ENCODE data around the gene HNRNPU. TPM values are rescaled to one million over a fixed set of nuclear protein-coding genes. Genes with fewer than 3 reads are reported as not detected.

HNRNPU gene
- total and polyA plus RNA-seq, 2 experiments from 2014 or later, result 422 to 687 TPM

DNA sequence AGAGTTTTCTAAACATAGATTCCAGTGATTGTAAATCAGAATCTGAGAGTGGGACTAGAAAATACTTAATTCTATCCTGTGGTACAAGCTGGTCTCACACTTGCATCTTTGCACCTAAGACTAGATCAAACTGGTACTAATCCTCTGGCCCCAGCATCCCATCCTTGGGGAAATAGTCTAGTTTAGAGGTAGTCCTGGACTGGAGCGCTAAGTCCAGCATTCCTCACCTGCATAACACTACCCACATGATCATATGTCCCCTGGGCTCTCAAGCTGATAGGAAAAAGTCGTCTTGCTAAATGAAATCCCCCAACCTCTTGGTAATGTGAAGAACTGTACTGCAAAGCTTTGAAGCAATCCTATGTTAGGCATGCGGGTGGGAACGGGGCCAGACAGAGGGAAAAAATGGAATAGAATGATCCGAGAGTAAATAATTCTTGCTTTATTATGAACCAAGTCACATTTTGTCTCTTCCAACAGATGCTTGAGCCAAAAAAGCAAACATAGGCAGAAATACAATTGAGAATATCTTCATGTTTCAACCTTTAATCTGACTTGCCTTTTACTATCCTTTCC, 24.0 kb downstream of the HNRNPU start:
- Mint-ChIP-seq H3K36me3 (ENCODE audit: low read depth) (peaks cover 62% of the 10 kb centered on the region), H3K27ac (0 out of 2 replicates have a peak overlapping the region, but pooled peaks have one; percentile 51), H3K9me3 (no peaks in the 10 kb centered on the region), H3K27me3 (ENCODE audit: insufficient read depth, low read depth, poor library complexity) (peaks cover 14% of the 10 kb centered on the region), H3K4me3 (no peak overlapping the region; the same call in 2 of the 3 replicates), H3K4me1 (peaks cover 28% of the 10 kb centered on the region)
- Histone ChIP-seq H3K79me2 (replicated peaks; ENCODE audit: insufficient read depth) (peaks cover 52% of the 10 kb centered on the region), H2AFZ (no peak overlapping the region), H3K36me3 (ENCODE audit: insufficient read depth) (peaks cover 32% of the 10 kb centered on the region), H3K4me3 (no peak overlapping the region), H3K9me2 (ENCODE audit: insufficient read depth) (no peaks in the 10 kb centered on the region), H3K4me2 (no peak overlapping the region), H3K27me3 (ENCODE audit: insufficient read depth) (no peaks in the 10 kb centered on the region), H3F3A (replicated peaks; ENCODE audit: low read depth) (peaks cover 44% of the 10 kb centered on the region), H3K4me1 (ENCODE audit: insufficient read depth) (peaks cover 18% of the 10 kb centered on the region), H4K20me1 (replicated peaks; ENCODE audit: insufficient read depth) (peaks cover 18% of the 10 kb centered on the region), H3K27ac (ENCODE audit: low read depth) (peak overlapping the region; percentile 65)
- ATAC-seq (no peak), DNase-seq (ENCODE audit: low spot score) (no peak)
- TF ChIP-seq, protein P1, sequence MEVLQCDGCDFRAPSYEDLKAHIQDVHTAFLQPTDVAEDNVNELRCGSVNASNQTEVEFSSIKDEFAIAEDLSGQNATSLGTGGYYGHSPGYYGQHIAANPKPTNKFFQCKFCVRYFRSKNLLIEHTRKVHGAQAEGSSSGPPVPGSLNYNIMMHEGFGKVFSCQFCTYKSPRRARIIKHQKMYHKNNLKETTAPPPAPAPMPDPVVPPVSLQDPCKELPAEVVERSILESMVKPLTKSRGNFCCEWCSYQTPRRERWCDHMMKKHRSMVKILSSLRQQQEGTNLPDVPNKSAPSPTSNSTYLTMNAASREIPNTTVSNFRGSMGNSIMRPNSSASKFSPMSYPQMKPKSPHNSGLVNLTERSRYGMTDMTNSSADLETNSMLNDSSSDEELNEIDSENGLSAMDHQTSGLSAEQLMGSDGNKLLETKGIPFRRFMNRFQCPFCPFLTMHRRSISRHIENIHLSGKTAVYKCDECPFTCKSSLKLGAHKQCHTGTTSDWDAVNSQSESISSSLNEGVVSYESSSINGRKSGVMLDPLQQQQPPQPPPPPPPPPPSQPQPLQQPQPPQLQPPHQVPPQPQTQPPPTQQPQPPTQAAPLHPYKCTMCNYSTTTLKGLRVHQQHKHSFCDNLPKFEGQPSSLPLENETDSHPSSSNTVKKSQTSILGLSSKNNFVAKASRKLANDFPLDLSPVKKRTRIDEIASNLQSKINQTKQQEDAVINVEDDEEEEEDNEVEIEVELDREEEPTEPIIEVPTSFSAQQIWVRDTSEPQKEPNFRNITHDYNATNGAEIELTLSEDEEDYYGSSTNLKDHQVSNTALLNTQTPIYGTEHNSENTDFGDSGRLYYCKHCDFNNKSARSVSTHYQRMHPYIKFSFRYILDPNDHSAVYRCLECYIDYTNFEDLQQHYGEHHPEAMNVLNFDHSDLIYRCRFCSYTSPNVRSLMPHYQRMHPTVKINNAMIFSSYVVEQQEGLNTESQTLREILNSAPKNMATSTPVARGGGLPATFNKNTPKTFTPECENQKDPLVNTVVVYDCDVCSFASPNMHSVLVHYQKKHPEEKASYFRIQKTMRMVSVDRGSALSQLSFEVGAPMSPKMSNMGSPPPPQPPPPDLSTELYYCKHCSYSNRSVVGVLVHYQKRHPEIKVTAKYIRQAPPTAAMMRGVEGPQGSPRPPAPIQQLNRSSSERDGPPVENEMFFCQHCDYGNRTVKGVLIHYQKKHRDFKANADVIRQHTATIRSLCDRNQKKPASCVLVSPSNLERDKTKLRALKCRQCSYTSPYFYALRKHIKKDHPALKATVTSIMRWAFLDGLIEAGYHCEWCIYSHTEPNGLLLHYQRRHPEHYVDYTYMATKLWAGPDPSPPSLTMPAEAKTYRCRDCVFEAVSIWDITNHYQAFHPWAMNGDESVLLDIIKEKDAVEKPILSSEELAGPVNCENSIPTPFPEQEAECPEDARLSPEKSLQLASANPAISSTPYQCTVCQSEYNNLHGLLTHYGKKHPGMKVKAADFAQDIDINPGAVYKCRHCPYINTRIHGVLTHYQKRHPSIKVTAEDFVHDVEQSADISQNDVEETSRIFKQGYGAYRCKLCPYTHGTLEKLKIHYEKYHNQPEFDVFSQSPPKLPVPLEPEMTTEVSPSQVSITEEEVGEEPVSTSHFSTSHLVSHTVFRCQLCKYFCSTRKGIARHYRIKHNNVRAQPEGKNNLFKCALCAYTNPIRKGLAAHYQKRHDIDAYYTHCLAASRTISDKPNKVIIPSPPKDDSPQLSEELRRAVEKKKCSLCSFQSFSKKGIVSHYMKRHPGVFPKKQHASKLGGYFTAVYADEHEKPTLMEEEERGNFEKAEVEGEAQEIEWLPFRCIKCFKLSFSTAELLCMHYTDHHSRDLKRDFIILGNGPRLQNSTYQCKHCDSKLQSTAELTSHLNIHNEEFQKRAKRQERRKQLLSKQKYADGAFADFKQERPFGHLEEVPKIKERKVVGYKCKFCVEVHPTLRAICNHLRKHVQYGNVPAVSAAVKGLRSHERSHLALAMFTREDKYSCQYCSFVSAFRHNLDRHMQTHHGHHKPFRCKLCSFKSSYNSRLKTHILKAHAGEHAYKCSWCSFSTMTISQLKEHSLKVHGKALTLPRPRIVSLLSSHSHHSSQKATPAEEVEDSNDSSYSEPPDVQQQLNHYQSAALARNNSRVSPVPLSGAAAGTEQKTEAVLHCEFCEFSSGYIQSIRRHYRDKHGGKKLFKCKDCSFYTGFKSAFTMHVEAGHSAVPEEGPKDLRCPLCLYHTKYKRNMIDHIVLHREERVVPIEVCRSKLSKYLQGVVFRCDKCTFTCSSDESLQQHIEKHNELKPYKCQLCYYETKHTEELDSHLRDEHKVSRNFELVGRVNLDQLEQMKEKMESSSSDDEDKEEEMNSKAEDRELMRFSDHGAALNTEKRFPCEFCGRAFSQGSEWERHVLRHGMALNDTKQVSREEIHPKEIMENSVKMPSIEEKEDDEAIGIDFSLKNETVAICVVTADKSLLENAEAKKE (CRISPR knock-in tag; IDR thresholded peaks at IDR 0.05), result no peak
- TF ChIP-seq NANOG (IDR thresholded peaks at IDR 0.05; ENCODE audit: borderline replicate concordance), result no peak
- no peak for TF ChIP-seq STAT1 (IDR thresholded peaks at IDR 0.05; ENCODE audit: unreplicated experiment)
- TF ChIP-seq, protein P2, sequence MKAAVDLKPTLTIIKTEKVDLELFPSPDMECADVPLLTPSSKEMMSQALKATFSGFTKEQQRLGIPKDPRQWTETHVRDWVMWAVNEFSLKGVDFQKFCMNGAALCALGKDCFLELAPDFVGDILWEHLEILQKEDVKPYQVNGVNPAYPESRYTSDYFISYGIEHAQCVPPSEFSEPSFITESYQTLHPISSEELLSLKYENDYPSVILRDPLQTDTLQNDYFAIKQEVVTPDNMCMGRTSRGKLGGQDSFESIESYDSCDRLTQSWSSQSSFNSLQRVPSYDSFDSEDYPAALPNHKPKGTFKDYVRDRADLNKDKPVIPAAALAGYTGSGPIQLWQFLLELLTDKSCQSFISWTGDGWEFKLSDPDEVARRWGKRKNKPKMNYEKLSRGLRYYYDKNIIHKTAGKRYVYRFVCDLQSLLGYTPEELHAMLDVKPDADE (IDR thresholded peaks at IDR 0.05), result no peak
- TF ChIP-seq POLR2AphosphoS5 (IDR thresholded peaks at IDR 0.05; ENCODE audit: low read depth), result peak; percentile 47; the same call in 1 of the 2 replicates
- no peak for TF ChIP-seq ZNF331 (CRISPR knock-in tag; IDR thresholded peaks at IDR 0.05; ENCODE audit: low read depth)

Measured in GM23338 (cell line).